SU-DHL-6 (cell line): ENCODE data around the gene TMEM88.

Experiments used
- CTCF ChIP-seq: fragments of 200-600 bp; sonication (generic); IDR thresholded peaks from one replicate; pipeline ENCODE4 v1.5.1; 2017; ENCODE audit warnings: antibody characterized with exemption, mild to moderate bottlenecking, low read length, moderate library complexity; ENCODE audit not compliant: insufficient read depth, poor library complexity, severe bottlenecking
- EZH2phosphoT487 ChIP-seq: fragments of 200-600 bp; sonication (generic), shearing (Covaris generic); conservative IDR thresholded peaks from 2 replicates; pipeline ENCODE4 v1.6.1; 2018; ENCODE audit warnings: mild to moderate bottlenecking, antibody characterized with exemption, low read length, moderate library complexity, mixed read lengths

- TF ChIP-seq EZH2phosphoT487 (no peak), CTCF (no peak)
Observed at GRCh38 chr17:7820231-7820630, 34.6 kb upstream of the TMEM88 start.
